Measurements from ENCODE around the gene CYP2U1. TPM values are rescaled to one million over a fixed set of nuclear protein-coding genes. Genes with fewer than 3 reads are reported as not detected.
A peak's percentile ranks its signal among the peaks of the same experiment; 100 is the strongest.

Gene CYP2U1
- 5.3 and 6.6 TPM in 2 replicates for total RNA-seq (2012; rRNA removed)

GRCh38 chr4:107930821-107931774 is at the start of gene CYP2U1:
TSS of gene CYP2U1 (plus strand) at chr4:107931549. CDS start at chr4:107931644, 95 bp downstream.
- Histone ChIP-seq H3K4me3 (ENCODE audit: low read length) (peak within 1 kb of the TSS; percentile 81), H3K27me3 (ENCODE audit: control insufficient read depth, insufficient read depth, low read length) (no peaks in the 10 kb centered on the region), H3K9ac (ENCODE audit: low read depth, low read length) (peak within 1 kb of the TSS; percentile 75), H3K9me3 (replicated peaks; ENCODE audit: low read length) (no peaks in the 10 kb centered on the region), H3K4me1 (ENCODE audit: control insufficient read depth, insufficient read depth, low read length) (peaks cover 14% of the 10 kb centered on the region), H3K4me2 (ENCODE audit: low read length) (peak within 1 kb of the TSS; percentile 87), H3K36me3 (ENCODE audit: insufficient read depth, low read length) (no peaks in the 10 kb centered on the region)

DNA sequence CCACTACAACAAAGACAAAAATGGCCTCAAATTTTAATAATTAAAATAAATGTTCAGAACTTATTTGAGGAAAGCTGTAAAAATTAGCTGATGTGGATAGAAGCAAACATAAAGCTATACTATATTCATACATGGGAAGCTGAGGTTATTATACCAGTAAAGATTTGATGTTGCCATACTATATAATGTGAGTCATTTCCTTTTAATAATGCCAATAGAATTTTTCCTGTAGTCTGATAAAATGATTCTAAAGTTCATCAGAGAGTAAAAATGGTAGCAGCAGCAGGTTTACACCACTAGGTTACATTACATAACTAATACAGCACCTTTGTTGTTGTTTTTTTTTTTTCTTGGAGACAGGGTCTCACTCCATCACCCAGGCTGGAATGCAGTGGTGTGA is 45.5 kb upstream of the CYP2U1 start:
- Histone ChIP-seq H3K4me3 (ENCODE audit: low read length) (no peak overlapping the region), H3K36me3 (ENCODE audit: insufficient read depth, low read length) (no peaks in the 10 kb centered on the region), H3K4me1 (ENCODE audit: control insufficient read depth, insufficient read depth, low read length) (peaks cover 3% of the 10 kb centered on the region), H3K9me3 (replicated peaks; ENCODE audit: low read length) (peaks cover 4% of the 10 kb centered on the region), H3K4me2 (ENCODE audit: low read length) (no peak overlapping the region), H3K27me3 (ENCODE audit: control insufficient read depth, insufficient read depth, low read length) (no peaks in the 10 kb centered on the region), H3K9ac (ENCODE audit: low read depth, low read length) (no peak overlapping the region)

GRCh38 chr4:107888237-107888636 is 43.1 kb upstream of the CYP2U1 start:
- Histone ChIP-seq H3K4me2 (ENCODE audit: low read length) (no peak overlapping the region), H3K4me1 (ENCODE audit: control insufficient read depth, insufficient read depth, low read length) (peaks cover 6% of the 10 kb centered on the region)

DNA sequence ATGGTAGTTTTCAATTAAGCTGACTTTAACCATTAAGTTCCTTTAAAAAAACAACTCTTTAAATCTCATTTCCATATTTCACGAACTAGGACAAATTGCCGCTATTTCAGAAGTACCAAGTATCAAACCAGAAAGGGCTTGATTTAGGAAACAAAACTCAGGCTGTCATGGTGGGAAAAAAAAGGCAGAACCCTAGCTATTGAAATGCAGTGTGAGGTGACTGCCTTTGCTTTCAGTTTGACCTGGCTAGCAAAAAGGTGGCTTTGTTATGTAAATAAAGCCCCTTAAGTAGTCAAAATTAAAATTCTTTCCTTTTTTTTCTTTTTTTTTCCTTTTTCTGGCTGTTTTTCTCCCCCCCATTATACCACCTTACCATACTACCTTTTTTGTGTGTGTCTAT is 40.6 kb upstream of the CYP2U1 start:
- Histone ChIP-seq H3K4me3 (ENCODE audit: low read length) (no peak overlapping the region), H3K4me1 (ENCODE audit: control insufficient read depth, insufficient read depth, low read length) (peaks cover 15% of the 10 kb centered on the region), H3K4me2 (ENCODE audit: low read length) (no peak overlapping the region), H3K36me3 (ENCODE audit: insufficient read depth, low read length) (no peaks in the 10 kb centered on the region), H3K9me3 (replicated peaks; ENCODE audit: low read length) (peaks cover 4% of the 10 kb centered on the region), H3K9ac (ENCODE audit: low read depth, low read length) (no peak overlapping the region), H3K27me3 (ENCODE audit: control insufficient read depth, insufficient read depth, low read length) (no peaks in the 10 kb centered on the region)

More at GRCh38 chr4:107888237-107888636, 43.1 kb upstream of the CYP2U1 start:
- no peak overlapping the region for H3K4me3 ChIP-seq (ENCODE audit: low read length)
- no peak overlapping the region for H3K9ac ChIP-seq (ENCODE audit: low read depth, low read length)
- peaks cover 4% of the 10 kb centered on the region for H3K9me3 ChIP-seq (replicated peaks; ENCODE audit: low read length)
- H3K27me3 ChIP-seq (ENCODE audit: control insufficient read depth, insufficient read depth, low read length), result no peaks in the 10 kb centered on the region
- no peaks in the 10 kb centered on the region for H3K36me3 ChIP-seq (ENCODE audit: insufficient read depth, low read length)

- Histone ChIP-seq H3K9me3 (replicated peaks; ENCODE audit: low read length) (peaks cover 4% of the 10 kb centered on the region), H3K9ac (ENCODE audit: low read depth, low read length) (no peak overlapping the region), H3K4me1 (ENCODE audit: control insufficient read depth, insufficient read depth, low read length) (peaks cover 17% of the 10 kb centered on the region), H3K4me2 (ENCODE audit: low read length) (no peak overlapping the region), H3K36me3 (ENCODE audit: insufficient read depth, low read length) (no peaks in the 10 kb centered on the region), H3K4me3 (ENCODE audit: low read length) (no peak overlapping the region), H3K27me3 (ENCODE audit: control insufficient read depth, insufficient read depth, low read length) (no peaks in the 10 kb centered on the region)
These were observed 40.0 kb upstream of the CYP2U1 start for GRCh38 chr4:107891299-107891698.

- H3K4me3 ChIP-seq (ENCODE audit: low read length), result no peak overlapping the region
- peaks cover 34% of the 10 kb centered on the region for H3K4me1 ChIP-seq (ENCODE audit: control insufficient read depth, insufficient read depth, low read length)
- no peaks in the 10 kb centered on the region for H3K27me3 ChIP-seq (ENCODE audit: control insufficient read depth, insufficient read depth, low read length)
- H3K9ac ChIP-seq (ENCODE audit: low read depth, low read length), result no peak overlapping the region
- H3K9me3 ChIP-seq (replicated peaks; ENCODE audit: low read length), result no peaks in the 10 kb centered on the region
- H3K4me2 ChIP-seq (ENCODE audit: low read length), result no peak overlapping the region
- no peaks in the 10 kb centered on the region for H3K36me3 ChIP-seq (ENCODE audit: insufficient read depth, low read length)
These were observed 37.9 kb upstream of the CYP2U1 start for GRCh38 chr4:107893171-107894137.

DNA sequence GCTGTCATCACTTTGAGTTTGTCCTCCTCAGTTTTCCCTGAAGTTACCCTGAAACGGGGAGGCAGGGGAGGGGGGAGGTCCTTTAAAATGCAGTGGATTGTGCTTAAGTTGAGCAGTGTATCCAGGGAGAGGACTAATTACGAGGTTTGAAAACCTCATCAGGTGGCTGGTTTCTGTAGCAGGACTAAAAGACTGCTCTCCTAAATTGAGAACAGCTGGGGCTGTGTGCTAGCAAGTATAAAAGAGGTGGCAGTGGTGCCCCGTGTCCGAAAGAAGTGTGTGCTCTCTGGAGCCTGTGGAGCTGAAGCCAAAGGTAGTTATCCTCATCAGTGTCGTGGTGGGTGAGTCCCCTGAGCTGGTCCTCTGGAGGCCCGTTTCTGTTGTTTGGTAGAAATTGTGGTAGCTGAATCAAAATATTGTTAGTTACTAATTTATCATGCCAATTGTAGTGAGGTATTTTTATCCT is 37.2 kb upstream of the CYP2U1 start:
- peaks cover 34% of the 10 kb centered on the region for H3K4me1 ChIP-seq (ENCODE audit: control insufficient read depth, insufficient read depth, low read length)
- no peak overlapping the region for H3K4me2 ChIP-seq (ENCODE audit: low read length)

GRCh38 chr4:107896158-107896645 is 35.1 kb upstream of the CYP2U1 start:
- H3K4me1 ChIP-seq (ENCODE audit: control insufficient read depth, insufficient read depth, low read length), result peaks cover 34% of the 10 kb centered on the region
- no peaks in the 10 kb centered on the region for H3K9me3 ChIP-seq (replicated peaks; ENCODE audit: low read length)
- no peaks in the 10 kb centered on the region for H3K36me3 ChIP-seq (ENCODE audit: insufficient read depth, low read length)
- peak overlapping the region; percentile 71 for H3K9ac ChIP-seq (ENCODE audit: low read depth, low read length)
- peak overlapping the region; percentile 48 for H3K4me3 ChIP-seq (ENCODE audit: low read length)
- H3K27me3 ChIP-seq (ENCODE audit: control insufficient read depth, insufficient read depth, low read length), result no peaks in the 10 kb centered on the region
- peak overlapping the region; percentile 73 for H3K4me2 ChIP-seq (ENCODE audit: low read length)

More for the DNA sequence above, 37.2 kb upstream of the CYP2U1 start:
- Histone ChIP-seq H3K4me3 (ENCODE audit: low read length) (no peak overlapping the region), H3K36me3 (ENCODE audit: insufficient read depth, low read length) (no peaks in the 10 kb centered on the region), H3K9ac (ENCODE audit: low read depth, low read length) (no peak overlapping the region), H3K9me3 (replicated peaks; ENCODE audit: low read length) (no peaks in the 10 kb centered on the region), H3K27me3 (ENCODE audit: control insufficient read depth, insufficient read depth, low read length) (no peaks in the 10 kb centered on the region)

DNA sequence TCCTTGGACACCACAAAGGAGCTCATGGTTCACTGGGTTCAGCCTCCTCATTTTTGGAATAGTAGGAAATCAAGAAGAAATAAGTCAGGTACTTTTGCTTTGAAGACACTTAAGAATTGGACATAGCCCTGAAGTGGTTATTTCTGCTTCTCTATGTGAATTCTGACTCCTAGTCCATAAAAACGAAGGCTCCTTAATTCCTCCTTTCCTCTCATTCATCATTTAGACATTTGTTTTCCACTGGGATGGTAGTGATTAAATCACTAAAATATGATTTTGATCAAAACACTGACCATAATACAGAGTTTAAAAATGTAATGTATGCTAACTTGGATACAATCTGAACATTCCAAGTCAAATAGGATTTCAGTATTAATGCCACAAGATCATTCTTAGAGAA is 34.7 kb upstream of the CYP2U1 start:
- Histone ChIP-seq H3K4me3 (ENCODE audit: low read length) (peak overlapping the region; percentile 48), H3K4me2 (ENCODE audit: low read length) (peak overlapping the region; percentile 73), H3K36me3 (ENCODE audit: insufficient read depth, low read length) (no peaks in the 10 kb centered on the region), H3K4me1 (ENCODE audit: control insufficient read depth, insufficient read depth, low read length) (peaks cover 34% of the 10 kb centered on the region), H3K27me3 (ENCODE audit: control insufficient read depth, insufficient read depth, low read length) (no peaks in the 10 kb centered on the region), H3K9me3 (replicated peaks; ENCODE audit: low read length) (no peaks in the 10 kb centered on the region), H3K9ac (ENCODE audit: low read depth, low read length) (peak overlapping the region; percentile 71)

- no peak overlapping the region for H3K4me3 ChIP-seq (ENCODE audit: low read length)
- H3K9ac ChIP-seq (ENCODE audit: low read depth, low read length), result peak overlapping the region; percentile 71
- peaks cover 34% of the 10 kb centered on the region for H3K4me1 ChIP-seq (ENCODE audit: control insufficient read depth, insufficient read depth, low read length)
- no peaks in the 10 kb centered on the region for H3K27me3 ChIP-seq (ENCODE audit: control insufficient read depth, insufficient read depth, low read length)
- H3K36me3 ChIP-seq (ENCODE audit: insufficient read depth, low read length), result no peaks in the 10 kb centered on the region
- no peak overlapping the region for H3K4me2 ChIP-seq (ENCODE audit: low read length)
- no peaks in the 10 kb centered on the region for H3K9me3 ChIP-seq (replicated peaks; ENCODE audit: low read length)
These were observed 33.5 kb upstream of the CYP2U1 start for GRCh38 chr4:107897823-107898222.

- Histone ChIP-seq H3K4me2 (ENCODE audit: low read length) (no peak overlapping the region), H3K27me3 (ENCODE audit: control insufficient read depth, insufficient read depth, low read length) (no peaks in the 10 kb centered on the region), H3K9me3 (replicated peaks; ENCODE audit: low read length) (no peaks in the 10 kb centered on the region), H3K9ac (ENCODE audit: low read depth, low read length) (no peak overlapping the region), H3K36me3 (ENCODE audit: insufficient read depth, low read length) (peaks cover 4% of the 10 kb centered on the region), H3K4me1 (ENCODE audit: control insufficient read depth, insufficient read depth, low read length) (peaks cover 26% of the 10 kb centered on the region), H3K4me3 (ENCODE audit: low read length) (no peak overlapping the region)
These were observed 31.3 kb upstream of the CYP2U1 start for GRCh38 chr4:107900067-107900466.

All from skeletal muscle satellite cell (primary cell).